Trophoblast cell (in vitro differentiated cells and primary cell): Measurements from ENCODE around the gene TCIRG1.
"Not testable (repeated sequence)": the region's sequence is repeated elsewhere in the genome, so short reads cannot be mapped to it uniquely, and the experiment has no call there.

ENCODE experiments used
- DNase-seq, 2 donors: peaks; one replicate each; pipeline ENCODE4 v3.0.0-alpha.2; 2016
- H2AFZ ChIP-seq: 2 replicates; pipeline ENCODE4 v1.6.1; 2013; ENCODE audit warnings: low read length, moderate library complexity, mild to moderate bottlenecking; ENCODE audit not compliant: insufficient read depth, poor library complexity
- H2AK5ac ChIP-seq: 2 replicates; pipeline ENCODE4 v1.6.1; 2013; ENCODE audit warnings: mild to moderate bottlenecking, low read length
- H2BK120ac ChIP-seq: 2 replicates; pipeline ENCODE4 v1.6.1; 2013; ENCODE audit warnings: low read length, mild to moderate bottlenecking, moderate library complexity; ENCODE audit not compliant: insufficient read depth, poor library complexity
- H2BK12ac ChIP-seq: 2 replicates; pipeline ENCODE4 v1.6.1; 2013; ENCODE audit warnings: mild to moderate bottlenecking, low read length, moderate library complexity
- H2BK5ac ChIP-seq: 2 replicates; pipeline ENCODE4 v1.6.1; 2013; ENCODE audit warnings: low read length, low read depth, moderate library complexity, mild to moderate bottlenecking; ENCODE audit not compliant: poor library complexity
- H3K14ac ChIP-seq: 2 replicates; pipeline ENCODE4 v1.6.1; 2013; ENCODE audit warnings: mild to moderate bottlenecking, low read length
- H3K18ac ChIP-seq: 2 replicates; pipeline ENCODE4 v1.6.1; 2013; ENCODE audit warnings: mild to moderate bottlenecking, low read length
- H3K23ac ChIP-seq: 2 replicates; pipeline ENCODE4 v1.6.1; 2013; ENCODE audit warnings: low read length
- H3K27ac ChIP-seq: 2 replicates; pipeline ENCODE4 v1.5.1; 2013; ENCODE audit warnings: low read depth, mild to moderate bottlenecking, inconsistent platforms, low read length, moderate library complexity
- H3K27me3 ChIP-seq: 2 replicates; pipeline ENCODE4 v1.6.1; 2013; ENCODE audit warnings: inconsistent platforms, mild to moderate bottlenecking, low read length, moderate library complexity; ENCODE audit not compliant: insufficient read depth
- H3K36me3 ChIP-seq, 2 experiments: 1 replicate in 1 of 2; 2 replicates in 1 of 2; pipeline ENCODE4 v1.6.1; 2013; ENCODE audit warnings: low read length in 2 of 2, mild to moderate bottlenecking in 2 of 2, moderate library complexity in 1 of 2; ENCODE audit not compliant: insufficient read depth in 2 of 2, control insufficient read depth in 1 of 2
- H3K4ac ChIP-seq: 2 replicates; pipeline ENCODE4 v1.6.1; 2013; ENCODE audit warnings: low read depth, mild to moderate bottlenecking, low read length, moderate library complexity
- H3K4me1 ChIP-seq, 2 experiments: 1 replicate in 1 of 2; 2 replicates in 1 of 2; pipeline ENCODE4 v1.6.1; 2013; ENCODE audit warnings: low read length in 2 of 2, mild to moderate bottlenecking in 2 of 2, moderate library complexity in 1 of 2; ENCODE audit not compliant: insufficient read depth in 2 of 2, control insufficient read depth in 1 of 2
- H3K4me2 ChIP-seq: 2 replicates; pipeline ENCODE4 v1.6.1; 2013; ENCODE audit warnings: inconsistent platforms, mild to moderate bottlenecking, low read length, moderate library complexity
- H3K4me3 ChIP-seq: 2 replicates; pipeline ENCODE4 v1.5.1; 2013; ENCODE audit warnings: mild to moderate bottlenecking, low read depth, low read length, inconsistent platforms
- H3K79me1 ChIP-seq: one replicate; pipeline ENCODE4 v1.6.1; 2013; ENCODE audit warnings: low read length
- H3K79me2 ChIP-seq: 2 replicates; pipeline ENCODE4 v1.6.1; 2013; ENCODE audit warnings: low read length, mild to moderate bottlenecking; ENCODE audit not compliant: control insufficient read depth, insufficient read depth, poor library complexity
- H3K9ac ChIP-seq: 2 replicates; pipeline ENCODE4 v1.6.1; 2013; ENCODE audit warnings: mild to moderate bottlenecking, low read length
- H3K9me3 ChIP-seq: 2 replicates; pipeline ENCODE4 v1.6.1; 2013; ENCODE audit warnings: low read depth, mild to moderate bottlenecking, control low read depth, inconsistent platforms, low read length; ENCODE audit not compliant: insufficient read depth
- H4K12ac ChIP-seq: 2 replicates; pipeline ENCODE4 v1.6.1; 2013; ENCODE audit warnings: low read depth, mild to moderate bottlenecking, low read length, moderate library complexity
- H4K8ac ChIP-seq: 2 replicates; pipeline ENCODE4 v1.6.1; 2013; ENCODE audit warnings: low read depth, mild to moderate bottlenecking, low read length, moderate library complexity
- H4K91ac ChIP-seq: one replicate; pipeline ENCODE4 v1.6.1; 2013; ENCODE audit warnings: low read depth, mild to moderate bottlenecking, low read length, moderate library complexity
- whole genome bisulfite sequencing: extraction: QIAGEN DNeasy Blood & Tissue Kit; methylation state at CpG from one replicate; pipeline ENCODE4 v1.1.7; 2013; ENCODE audit warnings: missing lambda C conversion rate; ENCODE audit not compliant: insufficient read length, insufficient coverage; ENCODE audit errors: extremely low coverage; 5-methylcytosine and 5-hydroxymethylcytosine counted together

Gene TCIRG1

DNA sequence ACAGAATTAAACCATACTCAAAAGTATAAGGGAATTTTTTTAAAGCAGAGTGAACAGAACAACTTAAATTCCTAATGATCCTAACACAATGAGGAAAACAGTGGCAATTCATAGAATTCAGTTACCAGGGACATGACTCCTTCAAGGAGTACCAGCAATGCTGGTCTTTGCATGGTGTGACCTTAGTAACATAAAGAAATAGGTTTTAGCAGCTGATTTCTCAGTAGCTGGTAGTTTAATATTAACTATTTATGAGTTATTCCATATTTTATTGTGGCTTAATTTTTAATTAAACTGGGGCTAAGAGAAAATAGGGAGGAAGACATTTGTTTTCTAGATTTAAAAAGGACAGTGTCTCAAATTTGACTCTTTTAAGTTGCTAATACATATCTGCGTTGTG is 51.5 kb downstream of the TCIRG1 start:
- Histone ChIP-seq H3K4ac (no peak overlapping the region), H2AFZ (no peak overlapping the region), H3K36me3 (peaks cover 4% of the 10 kb centered on the region in 2 experiments), H3K27me3 (no peaks in the 10 kb centered on the region), H3K9ac (no peak overlapping the region), H3K4me1 (no peaks in the 10 kb centered on the region), H2BK5ac (no peak overlapping the region), H3K4me3 (no peak overlapping the region), H4K12ac (no peak overlapping the region), H3K18ac (no peak overlapping the region), H3K4me2 (no peak overlapping the region), H2BK12ac (no peak overlapping the region), H3K23ac (no peak overlapping the region), H3K27ac (no peak overlapping the region), H3K79me1 (no peaks in the 10 kb centered on the region), H3K79me2 (no peaks in the 10 kb centered on the region), H2BK120ac (no peak overlapping the region), H4K91ac (no peak overlapping the region), H3K9me3 (no peaks in the 10 kb centered on the region), H2AK5ac (no peak overlapping the region), H4K8ac (no peak overlapping the region), H3K14ac (no peak overlapping the region)
- DNase-seq: no peak
- WGBS: no CpG with 5 or more reads among the region's 1 CpG

DNA sequence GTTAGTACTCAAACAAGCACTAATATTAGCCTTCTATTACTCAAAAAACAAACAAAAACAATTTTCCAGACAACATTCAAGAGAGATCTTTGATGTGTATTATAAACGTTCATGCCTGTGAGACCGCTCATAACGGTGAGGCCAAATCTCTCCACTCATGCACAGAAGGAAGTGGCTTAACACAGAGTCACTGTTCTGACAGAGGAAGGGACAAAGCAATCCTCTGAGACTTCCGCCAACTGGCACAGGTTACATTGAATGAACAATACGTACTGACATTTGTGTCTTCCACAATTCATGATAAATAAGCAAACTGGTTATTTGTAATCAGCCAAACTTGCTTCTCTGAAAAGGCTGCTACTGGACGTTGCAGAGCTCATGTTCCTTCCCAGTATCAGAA is 51.9 kb downstream of the TCIRG1 start:
- Histone ChIP-seq H3K27ac (no peak overlapping the region), H3K23ac (no peak overlapping the region), H3K27me3 (no peaks in the 10 kb centered on the region), H3K9me3 (no peaks in the 10 kb centered on the region), H3K4me1 (no peaks in the 10 kb centered on the region), H2AK5ac (no peak overlapping the region), H3K79me1 (no peaks in the 10 kb centered on the region), H3K36me3 (peaks cover 4% of the 10 kb centered on the region in 2 experiments), H2AFZ (no peak overlapping the region), H3K9ac (no peak overlapping the region), H3K79me2 (no peaks in the 10 kb centered on the region), H4K91ac (no peak overlapping the region), H3K14ac (no peak overlapping the region), H3K4ac (peak overlapping the region; percentile 2), H4K8ac (no peak overlapping the region), H4K12ac (no peak overlapping the region), H3K4me2 (no peak overlapping the region), H2BK12ac (no peak overlapping the region), H3K4me3 (no peak overlapping the region), H2BK120ac (no peak overlapping the region), H3K18ac (no peak overlapping the region), H2BK5ac (no peak overlapping the region)
- no peak for DNase-seq
- WGBS: no CpG with 5 or more reads among the region's 6 CpGs

DNA sequence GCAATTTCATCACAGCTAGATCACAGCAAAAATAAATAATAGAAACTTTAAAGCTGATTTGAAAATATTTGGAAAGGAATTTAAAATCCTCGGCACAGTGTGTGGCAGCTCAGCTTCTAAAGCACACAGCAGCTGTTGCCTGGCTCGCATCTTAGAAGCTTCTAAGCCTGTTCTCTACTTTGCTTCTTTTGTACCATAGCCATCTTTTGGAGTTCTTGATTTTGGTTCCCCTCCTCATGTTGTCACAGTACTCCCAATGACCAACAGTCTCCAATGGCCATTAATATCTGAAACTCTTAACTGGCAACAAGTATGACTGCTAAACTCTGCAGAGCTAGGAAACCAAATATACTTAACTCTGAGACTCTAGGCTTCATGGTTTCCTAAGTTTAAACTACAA is 53.6 kb downstream of the TCIRG1 start:
- no peak overlapping the region for H3K4me2 ChIP-seq
- no peak overlapping the region for H2AFZ ChIP-seq
- no peak overlapping the region for H3K18ac ChIP-seq
- H3K36me3 ChIP-seq: peaks cover 4 to 6% of the 10 kb centered on the region in 2 experiments
- H3K23ac ChIP-seq: no peak overlapping the region
- H3K9me3 ChIP-seq: no peaks in the 10 kb centered on the region
- no peak overlapping the region for H2BK120ac ChIP-seq
- DNase-seq: no peak
- no peak overlapping the region for H4K8ac ChIP-seq
- no CpG with 5 or more reads among the region's 2 CpGs for WGBS
- no peaks in the 10 kb centered on the region for H3K79me1 ChIP-seq
- H2AK5ac ChIP-seq: no peak overlapping the region
- no peak overlapping the region for H4K12ac ChIP-seq
- H3K27me3 ChIP-seq: no peaks in the 10 kb centered on the region
- H3K9ac ChIP-seq: no peak overlapping the region
- no peaks in the 10 kb centered on the region for H3K4me1 ChIP-seq
- no peak overlapping the region for H3K27ac ChIP-seq
- no peak overlapping the region for H2BK5ac ChIP-seq
- no peak overlapping the region for H3K4me3 ChIP-seq
- no peak overlapping the region for H2BK12ac ChIP-seq
- H4K91ac ChIP-seq: no peak overlapping the region
- no peak overlapping the region for H3K4ac ChIP-seq
- H3K14ac ChIP-seq: no peak overlapping the region
- H3K79me2 ChIP-seq: no peaks in the 10 kb centered on the region

GRCh38 chr11:68092946-68093345 is 54.1 kb downstream of the TCIRG1 start:
- H3K18ac ChIP-seq, H3K79me1 ChIP-seq: not testable (repeated sequence)
- no CpG with 5 or more reads among the region's 3 CpGs for WGBS

More at GRCh38 chr11:68092946-68093345, 54.1 kb downstream of the TCIRG1 start:
- H3K4ac ChIP-seq, H3K79me2 ChIP-seq, H3K4me2 ChIP-seq, H3K4me3 ChIP-seq, H3K14ac ChIP-seq, H2AFZ ChIP-seq, H3K9me3 ChIP-seq, H2BK5ac ChIP-seq, H4K12ac ChIP-seq, H2AK5ac ChIP-seq, H3K36me3 ChIP-seq, H3K9ac ChIP-seq, H4K91ac ChIP-seq, H3K23ac ChIP-seq, DNase-seq, H2BK12ac ChIP-seq, H3K4me1 ChIP-seq, H3K27ac ChIP-seq, H4K8ac ChIP-seq, H3K27me3 ChIP-seq, H2BK120ac ChIP-seq: not testable (repeated sequence)
